ENCODE measurements around the gene CARMIL1. TPM values are rescaled to one million over a fixed set of nuclear protein-coding genes. Genes with fewer than 3 reads are reported as not detected.

Gene CARMIL1
- total and polyA plus RNA-seq, 2 of the 8 experiments (the other 6 are each of a cell fraction or from before 2014, with no cell fraction given) = 20.3 to 40.4 TPM

DNA sequence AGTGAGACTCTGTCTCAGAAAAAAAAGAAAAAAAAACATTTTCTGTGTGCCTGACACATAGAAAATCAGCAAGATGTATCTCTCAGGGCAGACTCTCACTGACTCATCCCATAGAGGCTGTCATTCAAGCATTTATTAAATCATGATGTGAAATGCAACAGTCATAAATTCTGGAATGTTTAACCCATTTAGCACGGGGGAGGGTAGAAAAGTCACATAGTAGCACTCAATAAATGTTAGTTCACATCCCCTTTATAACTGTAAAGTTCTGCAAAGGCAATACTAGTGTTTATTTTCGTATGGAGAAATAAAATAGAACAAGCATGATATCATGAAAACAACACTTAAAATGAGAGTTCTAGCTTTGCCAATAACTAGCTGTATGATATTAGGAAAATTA lies 15.5 kb upstream of the CARMIL1 start (continued):
- TF ChIP-seq EZH2 (IDR thresholded peaks at IDR 0.05; ENCODE audit: low read depth, low read length, severe bottlenecking) (no peak), CBX8 (IDR thresholded peaks at IDR 0.05; ENCODE audit: borderline replicate concordance, low read depth, low read length) (no peak), SP4 (IDR thresholded peaks at IDR 0.05; ENCODE audit: low read length) (no peak), BACH1 (IDR thresholded peaks at IDR 0.05; ENCODE audit: low read length) (no peak), TAF7 (optimal IDR thresholded peaks at IDR 0.05; ENCODE audit: borderline replicate concordance, low read depth, low read length) (no peak), SUZ12 (IDR thresholded peaks at IDR 0.05; ENCODE audit: low read length) (no peak), HDAC6 (IDR thresholded peaks at IDR 0.05; ENCODE audit: low read depth, low read length) (no peak)

All from H1 (cell line).